22Rv1 (cell line): ENCODE results near the gene GSK3A.
A peak's percentile ranks its signal among the peaks of the same experiment; 100 is the strongest.
"Not testable (repeated sequence)": the region's sequence is repeated elsewhere in the genome, so short reads cannot be mapped to it uniquely, and the experiment has no call there.

Experiments used
- H3K27ac ChIP-seq: fragments of 450-650 bp; 2 replicates; pipeline ENCODE4 v1.5.1; 2017
- ZFX ChIP-seq: fragments of 450-650 bp; IDR thresholded peaks from 2 replicates; pipeline ENCODE4 v1.6.1; 2017; ENCODE audit warnings: antibody characterized with exemption, borderline replicate concordance
- TF ChIP-seq, protein P1 (sequence below): fragments of 450-650 bp; IDR thresholded peaks from 2 replicates; pipeline ENCODE4 v1.5.1; 2017; ENCODE audit warnings: mild to moderate bottlenecking

Gene GSK3A

DNA sequence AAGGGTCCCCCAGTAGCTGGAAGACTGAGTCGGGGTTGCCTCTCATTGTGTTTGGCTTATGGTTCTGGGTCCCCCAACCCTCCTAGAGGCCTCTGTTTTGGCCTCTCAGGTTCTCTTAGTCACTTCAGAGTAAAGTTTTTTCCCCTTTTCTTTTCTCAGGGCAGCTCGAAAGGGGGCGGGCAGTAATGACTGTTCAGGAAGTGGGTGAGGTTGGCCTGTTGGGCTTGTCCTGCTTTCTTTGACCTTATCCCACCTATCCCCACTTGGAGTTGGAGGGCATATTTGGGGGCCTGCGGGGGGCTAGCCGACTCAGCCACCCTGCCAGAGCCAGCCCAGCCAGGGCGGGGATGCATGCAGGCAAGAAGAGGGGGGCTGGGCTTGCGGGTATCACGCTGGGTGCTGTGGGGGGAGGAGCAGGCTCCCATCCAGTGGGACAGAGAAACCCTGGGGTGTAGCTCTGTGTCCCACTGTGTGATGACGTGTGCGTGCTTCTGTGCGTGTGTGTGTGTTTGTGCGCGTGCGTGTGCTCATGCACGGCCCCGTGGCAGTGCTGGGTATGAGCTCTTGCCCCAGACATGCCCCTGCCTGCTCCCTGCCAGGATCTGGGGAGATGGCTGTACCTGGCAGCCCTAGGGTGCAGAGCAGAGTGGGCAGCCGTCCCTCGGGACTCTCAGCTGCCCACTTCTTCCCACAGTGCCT is 28.1 kb upstream of the GSK3A start:
- TF ChIP-seq, protein P1, sequence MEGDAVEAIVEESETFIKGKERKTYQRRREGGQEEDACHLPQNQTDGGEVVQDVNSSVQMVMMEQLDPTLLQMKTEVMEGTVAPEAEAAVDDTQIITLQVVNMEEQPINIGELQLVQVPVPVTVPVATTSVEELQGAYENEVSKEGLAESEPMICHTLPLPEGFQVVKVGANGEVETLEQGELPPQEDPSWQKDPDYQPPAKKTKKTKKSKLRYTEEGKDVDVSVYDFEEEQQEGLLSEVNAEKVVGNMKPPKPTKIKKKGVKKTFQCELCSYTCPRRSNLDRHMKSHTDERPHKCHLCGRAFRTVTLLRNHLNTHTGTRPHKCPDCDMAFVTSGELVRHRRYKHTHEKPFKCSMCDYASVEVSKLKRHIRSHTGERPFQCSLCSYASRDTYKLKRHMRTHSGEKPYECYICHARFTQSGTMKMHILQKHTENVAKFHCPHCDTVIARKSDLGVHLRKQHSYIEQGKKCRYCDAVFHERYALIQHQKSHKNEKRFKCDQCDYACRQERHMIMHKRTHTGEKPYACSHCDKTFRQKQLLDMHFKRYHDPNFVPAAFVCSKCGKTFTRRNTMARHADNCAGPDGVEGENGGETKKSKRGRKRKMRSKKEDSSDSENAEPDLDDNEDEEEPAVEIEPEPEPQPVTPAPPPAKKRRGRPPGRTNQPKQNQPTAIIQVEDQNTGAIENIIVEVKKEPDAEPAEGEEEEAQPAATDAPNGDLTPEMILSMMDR, result no peak
- no peak for TF ChIP-seq ZFX
- peak overlapping the region; percentile 85 for H3K27ac ChIP-seq

DNA sequence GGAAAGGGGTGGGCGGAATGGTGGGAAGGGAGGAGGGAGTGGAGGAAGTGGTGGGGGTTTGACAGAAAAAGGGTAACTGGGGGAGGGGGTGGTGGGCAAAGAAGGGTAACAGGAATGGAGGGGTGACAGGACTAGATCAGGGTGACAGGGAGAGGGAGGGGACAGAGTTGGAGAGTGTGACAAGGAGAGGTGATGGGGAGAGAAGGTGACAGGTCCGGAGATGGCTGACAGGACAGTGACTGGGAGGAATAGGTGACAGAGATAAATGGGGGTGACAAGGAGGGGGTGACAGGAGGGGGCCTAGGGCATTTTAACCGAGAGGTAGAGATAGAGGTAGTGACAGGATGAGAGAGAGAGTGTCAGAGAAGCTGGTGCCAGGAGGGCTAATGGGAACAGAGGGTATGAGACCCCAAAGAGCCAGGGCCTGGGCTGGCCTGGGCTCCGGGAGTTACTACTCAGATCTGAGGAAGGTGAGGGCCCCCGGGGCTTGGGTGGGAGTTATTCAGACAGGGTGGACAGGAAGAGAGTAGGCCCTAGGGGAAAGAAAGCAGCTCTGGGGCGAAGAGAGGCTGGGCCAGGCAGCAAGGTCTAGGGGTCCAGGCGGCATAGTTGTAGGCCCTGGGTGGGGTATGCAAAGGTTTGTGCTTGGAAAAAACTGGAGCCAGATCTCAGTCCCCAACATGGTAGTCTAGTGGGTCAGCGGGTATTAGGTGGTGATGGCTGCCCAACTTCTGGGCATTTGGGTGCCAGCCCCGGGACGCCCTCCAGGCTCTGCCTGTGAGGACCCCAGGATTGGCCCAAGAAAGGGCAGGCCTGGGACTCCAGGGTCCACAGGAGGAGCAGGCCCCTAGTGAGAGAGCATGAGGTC is 27.3 kb upstream of the GSK3A start:
- peak overlapping the region; percentile 85 for H3K27ac ChIP-seq
- no peak for TF ChIP-seq ZFX
- TF ChIP-seq, protein P1, result no peak

DNA sequence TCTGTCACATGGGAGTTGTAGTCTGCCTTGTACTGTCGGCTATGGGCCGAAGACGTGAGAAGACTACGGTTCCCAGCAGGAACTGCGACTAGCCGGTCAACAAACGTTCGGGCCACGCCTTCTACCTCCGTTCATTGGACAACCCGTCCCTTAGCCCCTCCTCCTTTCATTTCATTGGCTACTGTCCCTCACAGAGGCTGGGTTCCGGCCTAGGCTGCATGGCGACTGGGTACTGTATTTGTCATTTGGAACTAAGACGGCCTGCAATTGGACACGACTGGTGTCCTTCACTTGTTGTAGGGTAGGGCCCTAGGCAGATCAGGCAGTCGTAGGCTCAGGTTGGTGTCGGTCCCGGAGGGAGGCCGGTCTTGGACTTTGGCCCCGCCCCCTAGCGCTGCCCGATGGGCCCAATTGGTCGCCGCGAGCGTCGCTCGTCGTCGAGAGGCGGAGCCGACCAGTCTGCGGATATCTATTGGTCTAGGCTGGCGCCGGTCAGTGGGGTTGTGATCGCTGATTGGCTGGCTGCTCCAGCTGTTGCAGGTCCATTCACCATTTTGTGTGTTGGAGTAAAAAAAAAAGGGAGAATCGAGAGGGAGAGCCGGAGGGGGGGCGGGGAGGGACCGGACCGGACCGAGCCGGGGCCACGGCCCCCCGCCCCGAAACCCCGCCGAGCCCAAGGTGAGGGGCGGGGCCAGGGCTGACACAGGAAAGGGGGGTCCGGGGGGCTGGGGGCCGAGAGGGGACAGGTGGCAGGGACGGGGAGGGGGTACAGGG is 26.5 kb upstream of the GSK3A start, which contains the start of gene CIC:
CIC (plus strand) TSS at position 549 of the 774 bp plus-strand sequence. CDS start 2,532 bp downstream, outside the sequence.
- H3K27ac ChIP-seq, result peak within 1 kb of the TSS; percentile 85
- TF ChIP-seq ZFX, result no peak
- TF ChIP-seq, protein P1, result no peak

DNA sequence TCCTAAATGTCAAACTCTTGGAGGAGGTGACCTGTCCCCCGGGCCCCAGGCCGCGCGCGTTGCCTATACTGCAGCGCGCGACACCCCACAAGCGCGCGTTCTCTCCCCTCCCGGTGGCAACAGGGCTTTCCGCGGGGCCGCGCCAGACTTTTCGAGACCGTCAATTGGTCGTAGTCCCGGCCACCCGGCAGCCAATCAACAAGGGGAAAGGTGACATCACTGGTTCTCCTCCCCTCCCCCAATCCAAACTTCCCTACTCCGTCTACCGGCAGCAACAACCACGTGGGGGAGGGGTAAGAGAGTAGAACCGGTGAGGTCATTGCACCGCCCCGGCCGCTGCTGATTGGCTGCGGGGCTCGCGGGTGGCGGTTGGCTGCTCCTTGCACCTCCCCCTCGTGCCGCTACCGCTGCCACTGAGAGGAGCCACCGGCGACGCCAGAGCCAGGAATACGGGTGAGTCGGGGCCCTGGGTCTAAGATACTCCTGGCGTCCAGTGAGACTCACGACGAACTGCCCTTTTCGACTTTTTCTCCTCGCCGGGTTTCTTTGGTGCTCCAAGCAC is 25.8 kb upstream of the GSK3A start:
- H3K27ac ChIP-seq, result peak overlapping the region; percentile 85
- no peak for TF ChIP-seq ZFX
- TF ChIP-seq, protein P1, result no peak

DNA sequence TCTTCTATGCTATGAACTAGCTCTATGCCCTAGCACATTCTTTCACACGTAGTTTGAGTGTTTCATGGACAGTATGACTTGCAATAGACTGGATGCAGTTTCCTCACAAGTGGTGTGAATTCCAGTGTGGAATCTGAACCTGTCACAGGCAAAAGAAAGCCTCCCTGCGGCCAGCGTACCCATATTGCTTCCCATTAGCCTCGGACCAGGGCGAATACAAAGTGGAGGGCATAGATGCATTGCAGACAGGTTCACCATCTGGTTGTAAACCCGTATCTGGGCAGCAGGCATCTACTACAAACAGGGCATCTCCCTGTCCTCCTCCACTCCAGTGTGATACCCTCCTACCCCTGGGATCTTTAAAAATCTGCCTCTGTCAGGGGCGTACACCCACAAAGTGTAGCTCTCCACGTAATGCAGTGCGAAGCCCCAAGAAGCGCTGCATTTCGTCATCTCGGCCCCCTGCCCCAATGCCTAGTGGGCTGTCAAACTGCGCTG is 25.3 kb upstream of the GSK3A start:
- peak overlapping the region; percentile 85 for H3K27ac ChIP-seq
- TF ChIP-seq, protein P1, result no peak
- TF ChIP-seq ZFX, result no peak

DNA sequence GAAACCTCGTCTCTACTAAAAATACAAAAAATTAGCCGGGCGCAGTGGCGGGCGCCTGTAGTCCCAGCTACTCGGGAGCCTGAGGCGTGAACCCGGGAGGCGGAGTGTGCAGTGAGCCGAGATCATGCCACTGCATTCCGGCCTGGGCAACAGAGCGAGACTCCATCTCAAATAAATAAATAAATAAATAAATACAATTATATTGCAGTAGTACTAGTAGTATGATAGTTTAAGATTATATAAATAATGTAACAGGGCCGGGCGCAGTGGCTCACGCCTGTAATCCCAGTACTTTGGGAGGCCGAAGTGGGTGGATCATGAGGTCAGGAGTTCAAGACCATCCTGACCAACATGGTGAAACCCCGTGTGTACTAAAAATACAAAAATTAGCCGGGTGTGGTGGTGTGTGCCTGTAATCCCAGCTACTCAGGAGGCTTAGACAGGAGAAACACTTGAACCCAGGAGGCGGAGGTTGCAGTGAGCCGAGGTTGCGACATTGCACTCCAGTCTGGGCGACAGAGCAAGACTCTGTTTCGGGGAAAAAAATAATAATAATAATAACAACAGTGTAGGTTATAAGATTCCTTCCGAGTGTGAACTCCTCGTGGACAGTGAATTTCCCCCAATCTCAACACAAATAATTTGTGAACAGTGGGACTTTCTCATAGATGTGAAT is 24.7 kb upstream of the GSK3A start:
- H3K27ac ChIP-seq, result peak overlapping the region; percentile 85

DNA sequence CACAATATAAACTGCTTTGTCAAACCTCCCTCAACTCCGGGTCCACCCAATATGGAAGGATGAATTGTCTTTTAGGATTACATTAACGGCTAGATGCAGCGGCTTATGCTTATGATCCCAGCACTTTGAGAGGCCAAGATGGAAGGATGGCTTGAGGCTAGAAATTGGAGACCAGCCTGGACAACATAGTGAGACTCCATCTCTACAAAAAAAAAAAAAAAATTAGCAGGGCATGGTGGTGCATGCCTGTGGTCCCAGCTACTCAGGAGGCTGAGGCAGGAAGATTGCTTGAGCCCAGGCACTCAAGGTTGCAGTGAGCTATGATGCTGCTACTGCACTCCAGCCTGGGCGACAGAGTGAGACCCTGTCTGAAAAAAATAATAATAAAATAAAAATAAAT is 23.7 kb upstream of the GSK3A start:
- not testable (repeated sequence) for H3K27ac ChIP-seq
